Cerebellar nuclear complex (tissue), 1 donor: ENCODE data around the gene SPSB4.
"Not testable (repeated sequence)": the region's sequence is repeated elsewhere in the genome, so short reads cannot be mapped to it uniquely, and the experiment has no call there.

ENCODE experiments used
- DNase-seq, 2 experiments: peaks; one replicate each; lab custom pipeline; 2025; lab: John Stamatoyannopoulos, UW

The SPSB4 gene

GRCh38 chr3:141095546-141095937 lies 44.4 kb downstream of the SPSB4 start:
- DNase-seq = no peak

- no peak for DNase-seq
Observed at GRCh38 chr3:141096164-141096563, 45.0 kb downstream of the SPSB4 start.

GRCh38 chr3:141096981-141097380 lies 45.8 kb downstream of the SPSB4 start:
- no peak for DNase-seq

- no peak for DNase-seq
Observed at GRCh38 chr3:141100112-141100511, 49.0 kb downstream of the SPSB4 start.

GRCh38 chr3:141100531-141101320 lies 49.6 kb downstream of the SPSB4 start:
- DNase-seq = no peak

- DNase-seq = no peak
Observed at GRCh38 chr3:141102372-141102771, 51.2 kb downstream of the SPSB4 start.

- DNase-seq = no peak
Observed at GRCh38 chr3:141103067-141103466, 51.9 kb downstream of the SPSB4 start.

GRCh38 chr3:141103503-141103902 lies 52.4 kb downstream of the SPSB4 start:
- DNase-seq = no peak

GRCh38 chr3:141104151-141104821 lies 53.1 kb downstream of the SPSB4 start:
- DNase-seq = peak; percentile 81 to 91

- peak in 1 of 2 experiments; percentile 5 for DNase-seq
Observed at GRCh38 chr3:141105828-141106628, 54.9 kb downstream of the SPSB4 start.

GRCh38 chr3:141106842-141107241 lies 55.7 kb downstream of the SPSB4 start:
- DNase-seq = no peak

- DNase-seq = no peak
Observed at GRCh38 chr3:141108039-141108438, 56.9 kb downstream of the SPSB4 start.

GRCh38 chr3:141109751-141110150 lies 58.6 kb downstream of the SPSB4 start:
- no peak for DNase-seq

GRCh38 chr3:141110322-141110721 lies 59.2 kb downstream of the SPSB4 start:
- DNase-seq = no peak

GRCh38 chr3:141111364-141112155 lies 60.4 kb downstream of the SPSB4 start:
- no peak for DNase-seq

- DNase-seq = no peak
Observed at GRCh38 chr3:141112686-141113297, 61.6 kb downstream of the SPSB4 start.

- not testable (repeated sequence) for DNase-seq
Observed at GRCh38 chr3:141113680-141114079, 62.5 kb downstream of the SPSB4 start.

- no peak for DNase-seq
Observed at GRCh38 chr3:141114179-141114745, 63.1 kb downstream of the SPSB4 start.

GRCh38 chr3:141114816-141115460 lies 63.8 kb downstream of the SPSB4 start:
- DNase-seq = no peak

GRCh38 chr3:141115789-141116541 lies 64.8 kb downstream of the SPSB4 start:
- no peak for DNase-seq
